Stimulated activated naive B cell treated with anti-CD40 and anti-IgM and Interleukin-4, amounts not matched to agents 10 μg/mL and 1 μg/mL and 100 μg/mL, for 72 hours (primary cell): ENCODE measurements around the gene ATG16L1.

ENCODE experiments used
- ATAC-seq, 2 donors: fragments of 150-1000 bp; cut with Tn5 transposase; replicated peaks; 2 replicates each; pipeline ENCODE4 v1.10.0; 2021; ENCODE audit warnings: moderate library complexity in 1 of 2
- DNase-seq: peaks from one replicate; pipeline ENCODE4 v3.0.0; 2021
- H3K27ac Mint-ChIP-seq: one replicate; pipeline ENCODE4 v1.8.0; 2022; ENCODE audit warnings: mild to moderate bottlenecking, mixed read lengths
- H3K27me3 Mint-ChIP-seq, 2 donors: one replicate each; pipeline ENCODE4 v1.8.0; 2022; ENCODE audit warnings: mixed read lengths in 2 of 2
- H3K36me3 Mint-ChIP-seq, 2 donors: one replicate each; pipeline ENCODE4 v1.8.0; 2022; ENCODE audit warnings: mixed read lengths in 2 of 2, mild to moderate bottlenecking in 1 of 2
- H3K4me1 Mint-ChIP-seq, 2 donors: one replicate each; pipeline ENCODE4 v1.8.0; 2022; ENCODE audit warnings: mixed read lengths in 2 of 2, mild to moderate bottlenecking in 1 of 2
- H3K4me3 Mint-ChIP-seq, 2 donors: one replicate each; pipeline ENCODE4 v1.8.0; 2022; ENCODE audit warnings: mild to moderate bottlenecking in 2 of 2, mixed read lengths in 2 of 2, moderate library complexity in 1 of 2
- H3K9me3 Mint-ChIP-seq, 2 donors: one replicate each; pipeline ENCODE4 v1.8.0; 2022; ENCODE audit warnings: mixed read lengths in 2 of 2, mild to moderate bottlenecking in 1 of 2

ATG16L1 gene

DNA sequence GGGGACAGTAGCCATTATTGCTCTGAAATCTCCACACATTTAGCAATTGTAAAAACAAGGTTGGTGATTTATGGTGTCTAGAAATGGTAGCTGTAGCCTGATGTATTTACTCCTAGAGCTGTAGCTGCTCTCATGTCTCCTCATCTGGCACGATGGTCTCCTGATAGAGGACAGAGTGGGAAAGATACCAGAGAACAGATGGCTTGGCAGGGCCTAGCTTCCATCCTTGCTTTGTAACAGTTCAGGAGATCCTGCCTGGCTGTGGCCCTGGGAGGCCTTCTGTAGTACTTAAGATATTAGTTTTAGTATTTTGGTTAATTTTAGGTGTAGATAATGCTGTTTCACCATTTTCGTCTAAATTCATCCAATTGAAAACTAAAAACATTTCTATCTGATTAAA lies 6.7 kb downstream of the ATG16L1 start:
- peaks cover 33 to 54% of the 10 kb centered on the region in 2 donors for H3K4me1 Mint-ChIP-seq
- no peak overlapping the region for H3K4me3 Mint-ChIP-seq
- no peaks in the 10 kb centered on the region for H3K9me3 Mint-ChIP-seq
- no peak for DNase-seq
- H3K27me3 Mint-ChIP-seq = no peaks in the 10 kb centered on the region
- H3K27ac Mint-ChIP-seq = no peak overlapping the region
- H3K36me3 Mint-ChIP-seq = peaks cover 38 to 56% of the 10 kb centered on the region in 2 donors
- no peak for ATAC-seq

GRCh38 chr2:233259730-233260129 lies 8.3 kb downstream of the ATG16L1 start:
- H3K4me1 Mint-ChIP-seq = peaks cover 31 to 41% of the 10 kb centered on the region in 2 donors
- ATAC-seq (no peak), DNase-seq (no peak)
- peaks cover 40 to 65% of the 10 kb centered on the region in 2 donors for H3K36me3 Mint-ChIP-seq
- no peaks in the 10 kb centered on the region for H3K9me3 Mint-ChIP-seq
- H3K27me3 Mint-ChIP-seq = no peaks in the 10 kb centered on the region
- H3K27ac Mint-ChIP-seq = no peak overlapping the region
- H3K4me3 Mint-ChIP-seq = no peak overlapping the region

GRCh38 chr2:233260661-233261060 lies 9.2 kb downstream of the ATG16L1 start:
- H3K4me3 Mint-ChIP-seq = no peak overlapping the region
- peak overlapping the region; percentile 79 for H3K27ac Mint-ChIP-seq
- ATAC-seq = no peak
- H3K4me1 Mint-ChIP-seq = peaks cover 26 to 34% of the 10 kb centered on the region in 2 donors
- no peaks in the 10 kb centered on the region for H3K9me3 Mint-ChIP-seq
- H3K27me3 Mint-ChIP-seq = no peaks in the 10 kb centered on the region
- DNase-seq = no peak
- H3K36me3 Mint-ChIP-seq = peaks cover 42 to 62% of the 10 kb centered on the region in 2 donors

GRCh38 chr2:233261819-233262555 lies 10.5 kb downstream of the ATG16L1 start:
- ATAC-seq (peak; percentile 48 to 78), DNase-seq (no peak)
- H3K9me3 Mint-ChIP-seq = no peaks in the 10 kb centered on the region
- H3K4me1 Mint-ChIP-seq = peaks cover 35 to 46% of the 10 kb centered on the region in 2 donors
- H3K36me3 Mint-ChIP-seq = peaks cover 54 to 75% of the 10 kb centered on the region in 2 donors
- H3K27me3 Mint-ChIP-seq = no peaks in the 10 kb centered on the region
- peak overlapping the region; percentile 79 for H3K27ac Mint-ChIP-seq
- no peak overlapping the region for H3K4me3 Mint-ChIP-seq

DNA sequence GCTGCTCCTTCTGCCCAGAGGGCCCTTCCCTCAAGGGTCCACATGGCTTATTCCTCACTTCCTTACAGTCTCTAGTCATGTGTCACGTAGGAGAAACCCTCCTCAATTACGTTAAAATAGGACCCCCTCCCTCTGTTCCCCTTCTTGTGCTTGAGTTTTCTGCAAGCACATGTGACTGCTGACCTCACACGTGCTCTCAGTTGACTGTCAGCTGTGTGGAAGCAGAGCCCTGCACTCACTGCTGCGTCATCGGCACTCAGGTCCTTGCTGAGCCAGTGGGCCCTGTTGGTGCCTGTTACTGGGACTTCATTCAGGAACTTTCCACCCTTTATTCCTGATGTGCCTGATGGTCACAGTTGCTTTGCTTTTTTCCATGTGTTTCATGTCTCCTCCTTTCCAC lies 11.1 kb downstream of the ATG16L1 start:
- ATAC-seq (no peak), DNase-seq (no peak)
- H3K4me1 Mint-ChIP-seq = peaks cover 38 to 52% of the 10 kb centered on the region in 2 donors
- H3K9me3 Mint-ChIP-seq = no peaks in the 10 kb centered on the region
- no peak overlapping the region for H3K4me3 Mint-ChIP-seq
- peaks cover 59 to 79% of the 10 kb centered on the region in 2 donors for H3K36me3 Mint-ChIP-seq
- peak overlapping the region; percentile 79 for H3K27ac Mint-ChIP-seq
- no peaks in the 10 kb centered on the region for H3K27me3 Mint-ChIP-seq

DNA sequence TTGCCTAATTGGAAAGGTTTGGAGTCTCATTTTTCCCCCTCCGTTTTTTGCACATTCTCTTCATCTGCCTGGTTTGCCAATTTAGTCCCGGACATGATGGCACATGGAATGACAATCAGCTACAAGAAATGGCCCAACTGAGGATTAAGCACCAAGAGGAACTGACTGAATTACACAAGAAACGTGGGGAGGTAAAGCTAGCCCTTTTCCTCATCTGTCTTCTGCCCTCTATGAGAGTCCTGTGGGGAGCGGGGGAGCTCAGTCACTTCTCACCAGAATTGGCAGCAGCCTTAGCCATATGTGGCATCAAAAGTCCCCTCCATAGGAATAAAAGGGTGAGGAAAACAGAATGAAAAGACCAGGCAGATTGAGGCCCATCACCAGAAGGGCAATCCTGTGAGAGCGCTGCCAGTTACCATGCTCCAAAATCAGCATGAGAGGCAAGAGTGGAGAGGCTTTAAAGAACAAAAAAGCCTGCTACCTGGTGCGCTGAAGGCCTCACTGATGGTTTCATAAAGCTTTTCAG lies 11.6 kb downstream of the ATG16L1 start:
- H3K9me3 Mint-ChIP-seq = no peaks in the 10 kb centered on the region
- ATAC-seq = no peak
- H3K4me1 Mint-ChIP-seq = peaks cover 44 to 57% of the 10 kb centered on the region in 2 donors
- H3K27ac Mint-ChIP-seq = no peak overlapping the region
- H3K4me3 Mint-ChIP-seq = no peak overlapping the region
- peaks cover 63 to 83% of the 10 kb centered on the region in 2 donors for H3K36me3 Mint-ChIP-seq
- no peaks in the 10 kb centered on the region for H3K27me3 Mint-ChIP-seq
- DNase-seq = no peak

DNA sequence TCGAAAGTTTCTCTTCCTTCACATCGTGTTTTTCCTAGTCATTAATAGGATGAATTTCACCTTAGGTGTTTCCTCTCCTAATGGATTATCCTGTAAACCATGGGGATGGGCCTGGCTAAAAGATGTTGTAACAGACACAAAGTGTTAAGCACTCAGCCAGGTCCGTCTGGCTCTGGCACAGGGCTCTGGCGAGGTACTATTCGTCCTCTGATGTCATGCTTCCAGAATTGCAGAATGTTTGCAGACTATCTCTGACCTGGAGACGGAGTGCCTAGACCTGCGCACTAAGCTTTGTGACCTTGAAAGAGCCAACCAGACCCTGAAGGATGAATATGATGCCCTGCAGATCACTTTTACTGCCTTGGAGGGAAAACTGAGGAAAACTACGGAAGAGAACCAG lies 13.2 kb downstream of the ATG16L1 start:
- peaks cover 56 to 69% of the 10 kb centered on the region in 2 donors for H3K4me1 Mint-ChIP-seq
- DNase-seq (no peak), ATAC-seq (no peak)
- H3K9me3 Mint-ChIP-seq = no peaks in the 10 kb centered on the region
- H3K27me3 Mint-ChIP-seq = no peaks in the 10 kb centered on the region
- H3K4me3 Mint-ChIP-seq = no peak overlapping the region
- H3K36me3 Mint-ChIP-seq = peaks cover 68 to 80% of the 10 kb centered on the region in 2 donors
- no peak overlapping the region for H3K27ac Mint-ChIP-seq

- H3K36me3 Mint-ChIP-seq = peaks cover 63 to 80% of the 10 kb centered on the region in 2 donors
Observed at GRCh38 chr2:233265899-233266431, 14.5 kb downstream of the ATG16L1 start.

GRCh38 chr2:233266481-233266880 lies 15.0 kb downstream of the ATG16L1 start:
- H3K4me1 Mint-ChIP-seq = peaks cover 51 to 66% of the 10 kb centered on the region in 2 donors
- ATAC-seq = no peak
- no peaks in the 10 kb centered on the region for H3K9me3 Mint-ChIP-seq
- H3K27ac Mint-ChIP-seq = peak overlapping the region; percentile 89
- H3K4me3 Mint-ChIP-seq = no peak overlapping the region
- no peaks in the 10 kb centered on the region for H3K27me3 Mint-ChIP-seq
- DNase-seq = no peak
- H3K36me3 Mint-ChIP-seq = peaks cover 60 to 78% of the 10 kb centered on the region in 2 donors

More at GRCh38 chr2:233265899-233266431, 14.5 kb downstream of the ATG16L1 start:
- DNase-seq = no peak
- Mint-ChIP-seq H3K27ac (peak overlapping the region; percentile 59), H3K27me3 (no peaks in the 10 kb centered on the region), H3K9me3 (no peaks in the 10 kb centered on the region), H3K4me1 (peaks cover 55 to 71% of the 10 kb centered on the region in 2 donors), H3K4me3 (no peak overlapping the region)
- ATAC-seq = peak; percentile 43 to 52

GRCh38 chr2:233267516-233268245 lies 16.2 kb downstream of the ATG16L1 start:
- no peaks in the 10 kb centered on the region for H3K27me3 Mint-ChIP-seq
- DNase-seq (peak; percentile 33), ATAC-seq (peak; percentile 96 to 97)
- peak overlapping the region in 1 of 2 donors; percentile 37 for H3K4me3 Mint-ChIP-seq
- H3K27ac Mint-ChIP-seq = peak overlapping the region; percentile 89
- peaks cover 39 to 55% of the 10 kb centered on the region in 2 donors for H3K4me1 Mint-ChIP-seq
- no peaks in the 10 kb centered on the region for H3K9me3 Mint-ChIP-seq
- H3K36me3 Mint-ChIP-seq = peaks cover 57 to 71% of the 10 kb centered on the region in 2 donors

DNA sequence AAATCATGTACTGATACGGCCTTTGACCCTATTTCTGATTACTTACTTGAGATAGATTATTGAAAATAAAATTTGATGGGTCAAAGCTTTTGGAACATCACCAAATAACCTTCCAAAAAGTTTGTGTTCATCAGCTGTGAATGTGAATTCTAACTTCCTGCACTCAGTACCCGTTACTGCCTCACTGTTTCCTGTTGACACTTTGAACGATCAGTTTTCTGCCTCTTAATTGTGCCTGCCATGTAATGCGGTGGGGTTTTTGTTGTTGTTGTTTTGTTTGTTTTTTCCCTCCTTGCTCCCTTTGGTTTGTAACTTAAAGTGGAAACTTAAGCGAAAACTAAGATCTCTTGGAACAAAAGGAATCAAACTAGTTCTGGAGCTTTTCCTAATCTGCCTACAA lies 18.9 kb downstream of the ATG16L1 start:
- ATAC-seq (no peak), DNase-seq (no peak)
- H3K9me3 Mint-ChIP-seq = no peaks in the 10 kb centered on the region
- H3K36me3 Mint-ChIP-seq = peaks cover 62 to 79% of the 10 kb centered on the region in 2 donors
- H3K27ac Mint-ChIP-seq = peak overlapping the region; percentile 82
- no peak overlapping the region for H3K4me3 Mint-ChIP-seq
- peaks cover 42 to 56% of the 10 kb centered on the region in 2 donors for H3K4me1 Mint-ChIP-seq
- H3K27me3 Mint-ChIP-seq = no peaks in the 10 kb centered on the region

DNA sequence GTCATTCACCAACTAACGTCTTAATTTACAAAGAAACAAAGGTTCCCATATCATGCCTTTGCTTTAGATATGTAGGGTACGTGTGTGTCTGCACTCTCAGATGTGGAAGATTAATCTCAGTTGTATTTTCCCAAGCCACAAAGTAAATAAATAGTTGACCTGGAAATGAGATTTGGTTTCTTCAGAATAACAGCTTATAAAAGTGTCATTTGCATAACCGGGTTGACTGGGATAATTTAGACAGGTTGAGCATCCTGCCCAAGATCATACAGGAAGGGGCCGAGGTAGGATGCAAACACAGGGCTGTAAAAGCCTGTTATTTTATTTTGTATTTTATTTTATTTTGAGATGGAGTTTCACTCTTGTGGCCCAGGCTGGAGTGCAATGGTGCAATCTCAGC lies 19.5 kb downstream of the ATG16L1 start:
- Mint-ChIP-seq H3K36me3 (peaks cover 60 to 81% of the 10 kb centered on the region in 2 donors), H3K27ac (no peak overlapping the region), H3K9me3 (no peaks in the 10 kb centered on the region), H3K4me1 (peaks cover 39 to 52% of the 10 kb centered on the region in 2 donors), H3K4me3 (no peak overlapping the region), H3K27me3 (no peaks in the 10 kb centered on the region)
- ATAC-seq = no peak
- DNase-seq = no peak

- no peak overlapping the region for H3K27ac Mint-ChIP-seq
- H3K36me3 Mint-ChIP-seq = peaks cover 53 to 78% of the 10 kb centered on the region in 2 donors
- DNase-seq (no peak), ATAC-seq (no peak)
- no peaks in the 10 kb centered on the region for H3K9me3 Mint-ChIP-seq
- H3K4me1 Mint-ChIP-seq = peaks cover 35 to 45% of the 10 kb centered on the region in 2 donors
- H3K27me3 Mint-ChIP-seq = no peaks in the 10 kb centered on the region
- no peak overlapping the region for H3K4me3 Mint-ChIP-seq
Observed at GRCh38 chr2:233271693-233272092, 20.2 kb downstream of the ATG16L1 start.

GRCh38 chr2:233273120-233273519 lies 21.6 kb downstream of the ATG16L1 start:
- Mint-ChIP-seq H3K36me3 (peaks cover 51 to 76% of the 10 kb centered on the region in 2 donors), H3K27ac (no peak overlapping the region), H3K4me1 (peaks cover 24 to 30% of the 10 kb centered on the region in 2 donors), H3K27me3 (no peaks in the 10 kb centered on the region), H3K4me3 (no peak overlapping the region), H3K9me3 (no peaks in the 10 kb centered on the region)
- DNase-seq (no peak), ATAC-seq (no peak)
